B cell (primary cell): ENCODE results near the gene HIP1.

ENCODE experiments used
- CTCF ChIP-seq: fragments of 200-600 bp; IDR thresholded peaks from one replicate; pipeline ENCODE4 v1.8.0; 2022; ENCODE audit warnings: antibody characterized with exemption, mild to moderate bottlenecking
- EZH2 ChIP-seq: IDR thresholded peaks from 2 replicates; pipeline ENCODE4 v1.6.1; 2012; ENCODE audit warnings: borderline replicate concordance, low read depth, mild to moderate bottlenecking, moderate library complexity, low read length; ENCODE audit not compliant: insufficient read depth, poor library complexity, severe bottlenecking

- TF ChIP-seq CTCF (no peak), EZH2 (no peak)
These were observed 19.1 kb downstream of the HIP1 start for GRCh38 chr7:75719626-75720025.
